Stromal cell of bone marrow (primary cell): ENCODE measurements around the gene LPGAT1.
A peak's percentile ranks its signal among the peaks of the same experiment; 100 is the strongest.
"Not testable (repeated sequence)": the region's sequence is repeated elsewhere in the genome, so short reads cannot be mapped to it uniquely, and the experiment has no call there.

Experiments
- DNase-seq: peaks from one replicate; pipeline ENCODE4 v3.0.0-alpha.2; 2012; ENCODE audit warnings: low read depth

Gene LPGAT1

GRCh38 chr1:211704543-211704942 lies 126.0 kb downstream of the LPGAT1 start:
- no peak for DNase-seq

- no peak for DNase-seq
Observed at GRCh38 chr1:211703812-211704537, 126.6 kb downstream of the LPGAT1 start.

GRCh38 chr1:211701733-211702132 lies 128.8 kb downstream of the LPGAT1 start:
- no peak for DNase-seq

GRCh38 chr1:211699059-211699458 lies 131.5 kb downstream of the LPGAT1 start:
- no peak for DNase-seq

- peak; percentile 19 for DNase-seq
Observed at GRCh38 chr1:211698161-211699026, 132.2 kb downstream of the LPGAT1 start.

GRCh38 chr1:211697356-211697755 lies 133.2 kb downstream of the LPGAT1 start:
- no peak for DNase-seq

GRCh38 chr1:211695135-211695816 lies 135.3 kb downstream of the LPGAT1 start:
- DNase-seq: no peak

GRCh38 chr1:211693911-211694310 lies 136.7 kb downstream of the LPGAT1 start:
- DNase-seq: not testable (repeated sequence)
